Endothelial cell of umbilical vein (primary cell): Measurements from ENCODE around the gene PRCD. TPM values are rescaled to one million over a fixed set of nuclear protein-coding genes. Genes with fewer than 3 reads are reported as not detected.

Source experiments
- BruUV-seq: library from RNA; stranded (reverse); fragments of 400-500 nt; replicated peaks from 2 replicates; lab custom pipeline; 2021; lab: Mats Ljungman, UMichigan
- CTCF ChIA-PET: fragments of 300-600, 350-600 bp; sonication (Branson Sonifier 250); formaldehyde crosslinking; loops from one replicate; lab custom pipeline; 2021; ENCODE audit warnings: antibody characterized with exemption, inconsistent platforms; lab: Charles Lee
- POLR2A ChIA-PET: fragments of 300-600, 350-600 bp; sonication (Branson Sonifier 250); formaldehyde crosslinking; loops from one replicate; lab custom pipeline; 2021; ENCODE audit warnings: antibody characterized with exemption, inconsistent platforms; lab: Charles Lee
- DNase-seq: peaks from one replicate; pipeline ENCODE4 v3.0.0-alpha.2; 2011; ENCODE audit warnings: low read depth, low spot score
- FAIRE-seq: peaks from 2 replicates; lab custom pipeline; 2011; peaks lifted over from hg19 to GRCh38; lab: Jason Lieb, UNC
- H2AFZ ChIP-seq: 2 replicates; pipeline ENCODE4 v1.6.0; 2012; ENCODE audit warnings: low read depth, low read length, control low read depth, inconsistent platforms
- H3K27ac ChIP-seq: 2 replicates; pipeline ENCODE4 v1.5.1; 2011; ENCODE audit warnings: low read depth, mild to moderate bottlenecking, control low read depth, low read length, moderate library complexity; ENCODE audit not compliant: insufficient read depth
- H3K27me3 ChIP-seq, 2 experiments: 2 replicates each; pipeline versions ENCODE4 v1.6.0 to v1.6.1; 2011; ENCODE audit warnings: low read length in 2 of 2, mixed read lengths in 1 of 2; ENCODE audit not compliant: control insufficient read depth in 2 of 2, insufficient read depth in 2 of 2
- H3K36me3 ChIP-seq, 2 experiments: 2 replicates in 1 of 2; 3 replicates in 1 of 2; pipeline ENCODE4 v1.5.1; 2011; ENCODE audit warnings: low read length in 2 of 2, mild to moderate bottlenecking in 1 of 2, moderate library complexity in 1 of 2; ENCODE audit not compliant: control insufficient read depth in 2 of 2, insufficient read depth in 2 of 2; ENCODE audit errors: extremely low read depth in 1 of 2
- H3K4me1 ChIP-seq: 3 replicates; pipeline ENCODE4 v1.5.1; 2011; ENCODE audit warnings: mild to moderate bottlenecking, low read length; ENCODE audit not compliant: control insufficient read depth, insufficient read depth; ENCODE audit errors: extremely low read depth
- H3K4me2 ChIP-seq: 2 replicates; pipeline ENCODE4 v1.6.1; 2011; ENCODE audit warnings: low read length, control low read depth, mixed read lengths; ENCODE audit not compliant: insufficient read depth
- H3K4me3 ChIP-seq, 3 experiments: fragments of 200-600 bp in 1 of 3; sonication (generic), shearing (Covaris generic) in 1 of 3; replicated peaks in 1 of 3; 2 replicates each; pipeline ENCODE4 v1.5.1; 2011 to 2016; ENCODE audit warnings: control low read depth in 3 of 3, low read length in 3 of 3, mild to moderate bottlenecking in 2 of 3, inconsistent platforms in 1 of 3, low read depth in 1 of 3, moderate library complexity in 1 of 3; ENCODE audit not compliant: insufficient read depth in 1 of 3
- H3K79me2 ChIP-seq: 2 replicates; pipeline ENCODE4 v1.6.0; 2012; ENCODE audit warnings: low read length, inconsistent platforms; ENCODE audit not compliant: control insufficient read depth, insufficient read depth
- H3K9ac ChIP-seq: replicated peaks from 2 replicates; pipeline ENCODE3; 2011; ENCODE audit warnings: low read length, control low read depth; ENCODE audit not compliant: insufficient read depth; ENCODE audit errors: extremely low read depth
- H3K9me1 ChIP-seq: replicated peaks from 3 replicates; pipeline ENCODE4 v1.6.0; 2011; ENCODE audit warnings: mild to moderate bottlenecking, low read length; ENCODE audit not compliant: control insufficient read depth, insufficient read depth; ENCODE audit errors: extremely low read depth
- H3K9me3 ChIP-seq: replicated peaks from 2 replicates; pipeline ENCODE4 v1.5.1; 2012; ENCODE audit warnings: low read length, inconsistent platforms; ENCODE audit not compliant: control insufficient read depth, insufficient read depth
- H4K20me1 ChIP-seq: replicated peaks from 2 replicates; pipeline ENCODE3; 2011; ENCODE audit warnings: mild to moderate bottlenecking, low read length; ENCODE audit not compliant: control insufficient read depth, insufficient read depth; ENCODE audit errors: extremely low read depth
- EZH2 ChIP-seq: IDR thresholded peaks from 2 replicates; pipeline ENCODE4 v1.6.1; 2012; ENCODE audit warnings: borderline replicate concordance, low read depth, mild to moderate bottlenecking, moderate library complexity, low read length, inconsistent platforms; ENCODE audit not compliant: severe bottlenecking
- FOS ChIP-seq: IDR thresholded peaks from 2 replicates; pipeline ENCODE4 v1.6.1; 2011; ENCODE audit warnings: mild to moderate bottlenecking, low read length, moderate library complexity, borderline replicate concordance; ENCODE audit not compliant: insufficient read depth
- GATA2 ChIP-seq: IDR thresholded peaks from 2 replicates; pipeline ENCODE4 v1.7.0; 2011; ENCODE audit warnings: low read depth, mild to moderate bottlenecking, moderate library complexity, mixed read lengths, low read length; ENCODE audit not compliant: insufficient read length, insufficient read depth
- JUN ChIP-seq: IDR thresholded peaks from 2 replicates; pipeline ENCODE4 v1.6.1; 2011; ENCODE audit warnings: borderline replicate concordance, low read depth; ENCODE audit not compliant: insufficient read length, insufficient read depth
- MYC ChIP-seq: IDR thresholded peaks from one replicate; pipeline ENCODE4 v1.6.1; 2011; ENCODE audit warnings: mild to moderate bottlenecking, low read depth, low read length
- POLR2A ChIP-seq: IDR thresholded peaks from 2 replicates; pipeline ENCODE4 v1.6.1; 2012; ENCODE audit warnings: low read depth, mild to moderate bottlenecking, control low read depth, low read length
- POLR2AphosphoS5 ChIP-seq: IDR thresholded peaks from 2 replicates; pipeline ENCODE4 v1.6.1; 2012; ENCODE audit warnings: low read depth, mild to moderate bottlenecking, control low read depth, low read length, moderate library complexity; ENCODE audit not compliant: insufficient read depth
- dilution Hi-C: fragments of 300-500 bp; cut with MboI; formaldehyde crosslinking; loops from one replicate; pipeline ENCODE4 v1.15.0; 2019; ENCODE audit warnings: low sequenced_read_pairs; ENCODE audit not compliant: extremely low pct_ligation_motif_present
- intact Hi-C: fragments of 100-400 bp; cut with micrococcal nuclease; formaldehyde crosslinking; loops from one replicate; pipeline ENCODE4 v1.10.0; 2022
- polyA plus RNA-seq, 4 experiments: library from polyadenylated mRNA; depleted of rRNA in 3 of 4; stranded (reverse) in 3 of 4; unstranded in 1 of 4; fragments of >200 nt; gene quantifications; 2 replicates each; pipeline versions ENCODE4 v1.2.1 to v1.2.3, GENCODE V29; 2011 to 2012; ENCODE audit warnings: missing spikeins in 1 of 4
- total RNA-seq: library from RNA; stranded (reverse); gene quantifications from 2 replicates; pipeline ENCODE4 v1.2.3, GENCODE V29; 2021
- TF ChIP-seq, protein P1 (sequence below): IDR thresholded peaks from 2 replicates; pipeline ENCODE4 v1.6.1; 2011; ENCODE audit not compliant: insufficient read depth, insufficient read length
- TF ChIP-seq, protein P2 (sequence below), 2 donors: IDR thresholded peaks; 1 replicate in 1 of 2; 2 replicates in 1 of 2; pipeline ENCODE4 v1.5.1; 2011; ENCODE audit warnings: low read length in 2 of 2, mild to moderate bottlenecking in 2 of 2, moderate library complexity in 2 of 2, control low read depth in 1 of 2, inconsistent platforms in 1 of 2, low read depth in 1 of 2; ENCODE audit not compliant: insufficient read depth in 1 of 2; ENCODE audit errors: extremely low read depth in 1 of 2

PRCD gene
- total and polyA plus RNA-seq, 2 donors (not counting 3 experiments of a cell fraction or from before 2014, with no cell fraction given) = not detected

DNA sequence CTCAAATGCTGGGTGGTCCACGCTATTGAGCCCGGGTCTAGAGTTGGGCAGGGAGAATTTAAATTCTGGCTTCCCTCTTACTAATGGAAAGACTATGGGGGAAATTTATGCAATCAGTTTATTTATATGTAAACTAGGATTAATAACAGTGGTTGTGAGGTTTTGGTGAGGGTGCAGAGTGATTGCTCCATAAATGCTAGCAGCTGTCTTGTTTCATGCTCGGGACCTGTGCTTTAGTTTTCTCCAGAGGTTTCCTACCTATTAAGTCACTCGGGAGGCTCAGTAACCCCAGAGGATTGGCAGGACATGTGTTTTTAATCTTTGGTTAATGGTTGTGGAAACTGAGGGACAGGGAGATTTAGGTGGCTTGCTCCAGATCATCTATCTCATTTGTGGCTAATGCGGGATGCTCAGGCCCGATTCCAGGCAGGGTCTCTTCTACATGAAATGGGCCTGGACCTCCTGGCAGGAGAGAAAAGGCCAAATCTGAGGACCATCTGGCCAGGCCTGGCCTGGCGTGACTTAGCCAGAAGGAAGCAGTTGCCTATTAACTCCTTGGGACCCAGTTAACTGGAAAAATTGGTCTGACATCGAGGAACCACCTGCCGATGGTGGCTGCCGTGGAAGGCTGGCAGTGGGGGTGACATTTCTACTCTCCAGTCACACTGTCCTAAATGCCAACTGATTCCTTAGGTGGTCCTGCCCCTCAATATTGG, 2.1 kb downstream of the PRCD start:
- no peaks in the 10 kb centered on the region for H3K36me3 ChIP-seq
- dilution Hi-C loops = no loop called here
- H3K9me1 ChIP-seq = no peaks in the 10 kb centered on the region
- H3K4me2 ChIP-seq = no peak overlapping the region
- peaks cover 11 to 17% of the 10 kb centered on the region in 2 experiments for H3K27me3 ChIP-seq
- H2AFZ ChIP-seq = no peak overlapping the region
- H3K79me2 ChIP-seq = no peaks in the 10 kb centered on the region
- ChIA-PET POLR2A (no interaction called here), CTCF (interaction anchor here (5.6 kb wide), 1 partner anchor 18 kb away, joined by 106 read pairs; no protein-coding TSS in a partner anchor)
- H3K9me3 ChIP-seq = no peaks in the 10 kb centered on the region
- H3K9ac ChIP-seq = no peak overlapping the region
- H3K4me3 ChIP-seq = no peak overlapping the region
- no peaks in the 10 kb centered on the region for H4K20me1 ChIP-seq
- H3K4me1 ChIP-seq = peaks cover 6% of the 10 kb centered on the region
- H3K27ac ChIP-seq = no peak overlapping the region
- no peak for DNase-seq
- no TSS peak for BruUV-seq
- no peak for TF ChIP-seq MYC
- TF ChIP-seq GATA2 = no peak
- TF ChIP-seq JUN = no peak
- no peak for TF ChIP-seq POLR2AphosphoS5
- no peak for TF ChIP-seq EZH2
- TF ChIP-seq POLR2A = no peak
- TF ChIP-seq, protein P1, sequence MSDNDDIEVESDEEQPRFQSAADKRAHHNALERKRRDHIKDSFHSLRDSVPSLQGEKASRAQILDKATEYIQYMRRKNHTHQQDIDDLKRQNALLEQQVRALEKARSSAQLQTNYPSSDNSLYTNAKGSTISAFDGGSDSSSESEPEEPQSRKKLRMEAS = no peak
- TF ChIP-seq, protein P2, sequence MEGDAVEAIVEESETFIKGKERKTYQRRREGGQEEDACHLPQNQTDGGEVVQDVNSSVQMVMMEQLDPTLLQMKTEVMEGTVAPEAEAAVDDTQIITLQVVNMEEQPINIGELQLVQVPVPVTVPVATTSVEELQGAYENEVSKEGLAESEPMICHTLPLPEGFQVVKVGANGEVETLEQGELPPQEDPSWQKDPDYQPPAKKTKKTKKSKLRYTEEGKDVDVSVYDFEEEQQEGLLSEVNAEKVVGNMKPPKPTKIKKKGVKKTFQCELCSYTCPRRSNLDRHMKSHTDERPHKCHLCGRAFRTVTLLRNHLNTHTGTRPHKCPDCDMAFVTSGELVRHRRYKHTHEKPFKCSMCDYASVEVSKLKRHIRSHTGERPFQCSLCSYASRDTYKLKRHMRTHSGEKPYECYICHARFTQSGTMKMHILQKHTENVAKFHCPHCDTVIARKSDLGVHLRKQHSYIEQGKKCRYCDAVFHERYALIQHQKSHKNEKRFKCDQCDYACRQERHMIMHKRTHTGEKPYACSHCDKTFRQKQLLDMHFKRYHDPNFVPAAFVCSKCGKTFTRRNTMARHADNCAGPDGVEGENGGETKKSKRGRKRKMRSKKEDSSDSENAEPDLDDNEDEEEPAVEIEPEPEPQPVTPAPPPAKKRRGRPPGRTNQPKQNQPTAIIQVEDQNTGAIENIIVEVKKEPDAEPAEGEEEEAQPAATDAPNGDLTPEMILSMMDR (IDR thresholded peaks at IDR 0.05; ENCODE audit: extremely low read depth in 1 of 2, insufficient read depth in 1 of 2, low read depth in 1 of 2, low read length in 2 of 2) = no peak
- no peak for TF ChIP-seq FOS
- FAIRE-seq = no peak
- intact Hi-C loops = loop anchor here (2.0 kb wide), 1 partner anchor 15 kb away; no protein-coding TSS in a partner anchor
